Ovary (tissue), 3 donors: ENCODE results near the gene STK24.

Experiments
- CTCF ChIP-seq, 3 donors: fragments of 450-650 bp in 2 of 3; fragments of 200-600 bp in 1 of 3; IDR thresholded peaks; one replicate each; pipeline versions ENCODE4 v1.5.1 to v1.8.0; 2016 to 2022; ENCODE audit warnings: antibody characterized with exemption in 3 of 3, mild to moderate bottlenecking in 1 of 3
- EP300 ChIP-seq: sonication (generic); formaldehyde crosslinking; IDR thresholded peaks from one replicate; pipeline ENCODE4 v1.6.1; 2017; ENCODE audit warnings: antibody characterized with exemption
- donor health status: DM: no; HTN: no; CAD: no.

- TF ChIP-seq EP300 = no peak
- no peak for TF ChIP-seq CTCF (IDR thresholded peaks at IDR 0.05)
Measured at GRCh38 chr13:98471934-98472333, 105.0 kb downstream of the STK24 start.
